OCI-M2 (cell line): Measurements from ENCODE around the gene CCSAP.

Experiments
- DNase-seq: peaks from one replicate; lab custom pipeline; 2025; ENCODE audit not compliant: unreplicated experiment; lab: John Stamatoyannopoulos, UW

Gene CCSAP

GRCh38 chr1:229365569-229365968 is 22.7 kb upstream of the CCSAP start:
- no peak for DNase-seq

- no peak for DNase-seq
Measured at GRCh38 chr1:229364207-229365065, 21.6 kb upstream of the CCSAP start.

- no peak for DNase-seq
Measured at GRCh38 chr1:229363723-229364122, 20.9 kb upstream of the CCSAP start.

- no peak for DNase-seq
Measured at GRCh38 chr1:229360420-229360819, 17.6 kb upstream of the CCSAP start.

GRCh38 chr1:229355661-229356060 is 12.8 kb upstream of the CCSAP start:
- no peak for DNase-seq

GRCh38 chr1:229354226-229354625 is 11.4 kb upstream of the CCSAP start:
- no peak for DNase-seq

- no peak for DNase-seq
Measured at GRCh38 chr1:229352975-229353374, 10.1 kb upstream of the CCSAP start.

- no peak for DNase-seq
Measured at GRCh38 chr1:229349463-229350385, 6.9 kb upstream of the CCSAP start.

- no peak for DNase-seq
Measured at GRCh38 chr1:229347528-229347927, 4.7 kb upstream of the CCSAP start.

GRCh38 chr1:229344937-229345684 is 2.3 kb upstream of the CCSAP start:
- no peak for DNase-seq

- DNase-seq: no peak
Measured at GRCh38 chr1:229344139-229344538, 1.3 kb upstream of the CCSAP start.

GRCh38 chr1:229341774-229342655 is 832 bp downstream of the CCSAP start:
- no peak for DNase-seq

GRCh38 chr1:229340496-229340895 is 2.4 kb downstream of the CCSAP start:
- DNase-seq: no peak

- no peak for DNase-seq
Measured at GRCh38 chr1:229339520-229339919, 3.3 kb downstream of the CCSAP start.

GRCh38 chr1:229339086-229339485 is 3.8 kb downstream of the CCSAP start:
- no peak for DNase-seq

GRCh38 chr1:229336345-229336744 is 6.5 kb downstream of the CCSAP start:
- DNase-seq: no peak

GRCh38 chr1:229334716-229335115 is 8.1 kb downstream of the CCSAP start:
- no peak for DNase-seq

GRCh38 chr1:229334269-229334668 is 8.6 kb downstream of the CCSAP start:
- no peak for DNase-seq

GRCh38 chr1:229328598-229329362 is 14.1 kb downstream of the CCSAP start:
- DNase-seq: no peak
